ENCODE results near the gene GBE1.

GRCh38 chr3:81443457-81443782 lies 318.0 kb downstream of the GBE1 start:
- TF ChIP-seq CTCF (optimal IDR thresholded peaks at IDR 0.05 in 1 of 3, IDR thresholded peaks at IDR 0.05 in 1 of 3, conservative IDR thresholded peaks at IDR 0.05 in 1 of 3; ENCODE audit: extremely low read depth in 1 of 3, insufficient read depth in 2 of 3, low read length in 3 of 3), result no peak
- TF ChIP-seq EZH2 (IDR thresholded peaks at IDR 0.05; ENCODE audit: low read length), result no peak

All from keratinocyte (primary cell).